SK-N-SH (cell line): Measurements from ENCODE around the gene LRMDA.

Source experiments
- EP300 ChIP-seq, 2 experiments: IDR thresholded peaks; 2 replicates each; pipeline versions ENCODE4 v1.4.0 to v1.6.1; 2012; ENCODE audit warnings: borderline replicate concordance in 1 of 2, low read depth in 1 of 2, low read length in 1 of 2
- EZH2phosphoT487 ChIP-seq: fragments of 200-600 bp; sonication (generic); IDR thresholded peaks from 2 replicates; pipeline ENCODE4 v1.6.1; 2017; ENCODE audit warnings: low read depth, mixed run types, mild to moderate bottlenecking, antibody characterized with exemption, moderate library complexity, borderline replicate concordance
- MEF2A ChIP-seq: IDR thresholded peaks from 2 replicates; pipeline ENCODE4 v1.4.0; 2012; ENCODE audit warnings: low read depth, borderline replicate concordance
- MXI1 ChIP-seq: IDR thresholded peaks from 2 replicates; pipeline ENCODE4 v1.6.1; 2012; ENCODE audit warnings: mild to moderate bottlenecking, low read depth, low read length, improper control_type of control experiment
- NFIC ChIP-seq: IDR thresholded peaks from 2 replicates; pipeline ENCODE4 v1.4.0; 2012; ENCODE audit warnings: borderline replicate concordance
- POLR2AphosphoS5 ChIP-seq: IDR thresholded peaks from 2 replicates; pipeline ENCODE4 v1.6.1; 2012; ENCODE audit warnings: low read depth, low read length
- RAD21 ChIP-seq: IDR thresholded peaks from 2 replicates; pipeline ENCODE4 v1.6.1; 2012; ENCODE audit warnings: mild to moderate bottlenecking, low read length
- RCOR1 ChIP-seq: fragments of 150-350 bp; IDR thresholded peaks from 2 replicates; pipeline ENCODE4 v1.6.1; 2017; ENCODE audit warnings: antibody characterized with exemption, low read length
- TAF1 ChIP-seq: IDR thresholded peaks from 2 replicates; pipeline ENCODE4 v1.6.1; 2012; ENCODE audit warnings: low read depth, mild to moderate bottlenecking, low read length, moderate library complexity, borderline replicate concordance
- YY1 ChIP-seq: IDR thresholded peaks from 2 replicates; pipeline ENCODE4 v1.4.0; 2012; ENCODE audit warnings: low read depth, mild to moderate bottlenecking
- TF ChIP-seq, protein P1 (sequence below): fragments of 200-600 bp; sonication (generic); IDR thresholded peaks from 2 replicates; pipeline ENCODE4 v1.6.1; 2017; ENCODE audit warnings: antibody characterized with exemption, mild to moderate bottlenecking, moderate library complexity
- TF ChIP-seq, protein P2 (sequence below): IDR thresholded peaks from 2 replicates; pipeline ENCODE4 v1.6.1; 2012; ENCODE audit warnings: mild to moderate bottlenecking, low read depth, low read length, moderate library complexity
- TF ChIP-seq, protein P3 (sequence below): IDR thresholded peaks from 2 replicates; pipeline ENCODE4 v1.4.0; 2012; ENCODE audit warnings: low read depth

DNA sequence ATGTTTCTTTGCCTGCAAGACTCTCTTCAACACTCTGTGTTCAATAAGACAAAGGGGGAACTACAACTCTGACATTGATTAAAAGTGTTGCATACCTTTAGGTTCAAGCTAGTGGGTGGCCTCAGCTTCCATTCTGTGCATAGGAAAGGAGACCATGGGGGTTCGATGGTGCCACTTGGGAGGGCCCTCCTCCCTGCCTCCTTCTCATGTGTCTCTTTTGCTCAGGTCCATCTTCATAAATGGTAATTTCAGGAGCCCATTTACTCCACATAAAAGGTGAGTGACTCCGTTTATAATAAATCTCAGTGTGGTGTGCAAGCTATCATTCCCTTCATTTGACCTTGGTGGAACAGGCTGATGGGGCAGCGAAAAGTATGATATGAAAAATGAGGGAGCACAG lies 285.1 kb downstream of the LRMDA start:
- TF ChIP-seq MXI1 (no peak), EP300 (IDR thresholded peaks at IDR 0.05; ENCODE audit: borderline replicate concordance in 1 of 2, low read depth in 1 of 2, low read length in 1 of 2) (no peak), TAF1 (no peak), EZH2phosphoT487 (no peak), MEF2A (no peak), RCOR1 (no peak), RAD21 (no peak), POLR2AphosphoS5 (no peak), NFIC (no peak), YY1 (no peak)
- TF ChIP-seq, protein P1, sequence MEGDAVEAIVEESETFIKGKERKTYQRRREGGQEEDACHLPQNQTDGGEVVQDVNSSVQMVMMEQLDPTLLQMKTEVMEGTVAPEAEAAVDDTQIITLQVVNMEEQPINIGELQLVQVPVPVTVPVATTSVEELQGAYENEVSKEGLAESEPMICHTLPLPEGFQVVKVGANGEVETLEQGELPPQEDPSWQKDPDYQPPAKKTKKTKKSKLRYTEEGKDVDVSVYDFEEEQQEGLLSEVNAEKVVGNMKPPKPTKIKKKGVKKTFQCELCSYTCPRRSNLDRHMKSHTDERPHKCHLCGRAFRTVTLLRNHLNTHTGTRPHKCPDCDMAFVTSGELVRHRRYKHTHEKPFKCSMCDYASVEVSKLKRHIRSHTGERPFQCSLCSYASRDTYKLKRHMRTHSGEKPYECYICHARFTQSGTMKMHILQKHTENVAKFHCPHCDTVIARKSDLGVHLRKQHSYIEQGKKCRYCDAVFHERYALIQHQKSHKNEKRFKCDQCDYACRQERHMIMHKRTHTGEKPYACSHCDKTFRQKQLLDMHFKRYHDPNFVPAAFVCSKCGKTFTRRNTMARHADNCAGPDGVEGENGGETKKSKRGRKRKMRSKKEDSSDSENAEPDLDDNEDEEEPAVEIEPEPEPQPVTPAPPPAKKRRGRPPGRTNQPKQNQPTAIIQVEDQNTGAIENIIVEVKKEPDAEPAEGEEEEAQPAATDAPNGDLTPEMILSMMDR = no peak
- TF ChIP-seq, protein P2, sequence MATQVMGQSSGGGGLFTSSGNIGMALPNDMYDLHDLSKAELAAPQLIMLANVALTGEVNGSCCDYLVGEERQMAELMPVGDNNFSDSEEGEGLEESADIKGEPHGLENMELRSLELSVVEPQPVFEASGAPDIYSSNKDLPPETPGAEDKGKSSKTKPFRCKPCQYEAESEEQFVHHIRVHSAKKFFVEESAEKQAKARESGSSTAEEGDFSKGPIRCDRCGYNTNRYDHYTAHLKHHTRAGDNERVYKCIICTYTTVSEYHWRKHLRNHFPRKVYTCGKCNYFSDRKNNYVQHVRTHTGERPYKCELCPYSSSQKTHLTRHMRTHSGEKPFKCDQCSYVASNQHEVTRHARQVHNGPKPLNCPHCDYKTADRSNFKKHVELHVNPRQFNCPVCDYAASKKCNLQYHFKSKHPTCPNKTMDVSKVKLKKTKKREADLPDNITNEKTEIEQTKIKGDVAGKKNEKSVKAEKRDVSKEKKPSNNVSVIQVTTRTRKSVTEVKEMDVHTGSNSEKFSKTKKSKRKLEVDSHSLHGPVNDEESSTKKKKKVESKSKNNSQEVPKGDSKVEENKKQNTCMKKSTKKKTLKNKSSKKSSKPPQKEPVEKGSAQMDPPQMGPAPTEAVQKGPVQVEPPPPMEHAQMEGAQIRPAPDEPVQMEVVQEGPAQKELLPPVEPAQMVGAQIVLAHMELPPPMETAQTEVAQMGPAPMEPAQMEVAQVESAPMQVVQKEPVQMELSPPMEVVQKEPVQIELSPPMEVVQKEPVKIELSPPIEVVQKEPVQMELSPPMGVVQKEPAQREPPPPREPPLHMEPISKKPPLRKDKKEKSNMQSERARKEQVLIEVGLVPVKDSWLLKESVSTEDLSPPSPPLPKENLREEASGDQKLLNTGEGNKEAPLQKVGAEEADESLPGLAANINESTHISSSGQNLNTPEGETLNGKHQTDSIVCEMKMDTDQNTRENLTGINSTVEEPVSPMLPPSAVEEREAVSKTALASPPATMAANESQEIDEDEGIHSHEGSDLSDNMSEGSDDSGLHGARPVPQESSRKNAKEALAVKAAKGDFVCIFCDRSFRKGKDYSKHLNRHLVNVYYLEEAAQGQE = no peak
- TF ChIP-seq, protein P3, sequence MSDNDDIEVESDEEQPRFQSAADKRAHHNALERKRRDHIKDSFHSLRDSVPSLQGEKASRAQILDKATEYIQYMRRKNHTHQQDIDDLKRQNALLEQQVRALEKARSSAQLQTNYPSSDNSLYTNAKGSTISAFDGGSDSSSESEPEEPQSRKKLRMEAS = no peak
